GM12878 (cell line): ENCODE data around the gene PITPNM1.

Experiments used
- ATF2 ChIP-seq: IDR thresholded peaks from 2 replicates; pipeline ENCODE4 v1.6.1; 2012; ENCODE audit warnings: low read length, inconsistent platforms
- CTCF ChIP-seq, 3 experiments: IDR thresholded peaks in 2 of 3; conservative IDR thresholded peaks in 1 of 3; 2 replicates each; pipeline ENCODE4 v1.5.1; 2011; ENCODE audit warnings: low read depth in 3 of 3, low read length in 3 of 3, mild to moderate bottlenecking in 3 of 3, control low read depth in 2 of 3, moderate library complexity in 2 of 3, inconsistent platforms in 1 of 3, mixed read lengths in 1 of 3; ENCODE audit not compliant: control insufficient read depth in 2 of 3, insufficient read depth in 1 of 3; ENCODE audit errors: extremely low read depth in 1 of 3
- GATAD2B ChIP-seq: fragments of 450-650 bp; conservative IDR thresholded peaks from 2 replicates; pipeline ENCODE4 v1.6.1; 2017; ENCODE audit warnings: low read depth, mild to moderate bottlenecking, moderate library complexity
- MXI1 ChIP-seq: fragments of 150-350 bp; IDR thresholded peaks from 2 replicates; pipeline ENCODE4 v1.6.1; 2011; ENCODE audit warnings: low read depth, mild to moderate bottlenecking, inconsistent platforms, low read length, improper control_type of control experiment
- PAX5 ChIP-seq: IDR thresholded peaks from 2 replicates; pipeline ENCODE4 v1.6.1; 2011; ENCODE audit warnings: low read depth, low read length, borderline replicate concordance
- POLR2A ChIP-seq: IDR thresholded peaks from 2 replicates; pipeline ENCODE4 v1.6.1; 2011; ENCODE audit warnings: low read depth, mild to moderate bottlenecking, low read length
- POLR2AphosphoS5 ChIP-seq: IDR thresholded peaks from 2 replicates; pipeline ENCODE4 v1.6.1; 2011; ENCODE audit warnings: mild to moderate bottlenecking, low read length, inconsistent platforms
- RB1 ChIP-seq: fragments of 450-650 bp; formaldehyde crosslinking; IDR thresholded peaks from 2 replicates; pipeline ENCODE4 v1.6.1; 2017; ENCODE audit warnings: mild to moderate bottlenecking, borderline replicate concordance
- REST ChIP-seq: IDR thresholded peaks from 2 replicates; pipeline ENCODE4 v1.6.1; 2012; ENCODE audit warnings: mild to moderate bottlenecking, low read depth, low read length
- SP1 ChIP-seq: IDR thresholded peaks from one replicate; pipeline ENCODE4 v1.6.1; 2011; ENCODE audit warnings: low read depth, low read length
- SREBF2 ChIP-seq: IDR thresholded peaks from 2 replicates; pipeline ENCODE4 v1.6.1; 2012; ENCODE audit warnings: mild to moderate bottlenecking, low read length
- TAF1 ChIP-seq: IDR thresholded peaks from 2 replicates; pipeline ENCODE4 v1.6.1; 2011; ENCODE audit warnings: mild to moderate bottlenecking, low read depth, low read length, borderline replicate concordance

GRCh38 chr11:67486481-67487195 is 18.5 kb downstream of the PITPNM1 start:
- TF ChIP-seq REST (no peak), SREBF2 (no peak), POLR2A (peak; percentile 58), SP1 (peak; percentile 79), PAX5 (peak; percentile 87), TAF1 (no peak), MXI1 (peak; percentile 86), CTCF (IDR thresholded peaks at IDR 0.05 in 2 of 3, conservative IDR thresholded peaks at IDR 0.05 in 1 of 3; ENCODE audit: control insufficient read depth in 2 of 3, extremely low read depth in 1 of 3, insufficient read depth in 1 of 3, low read depth in 3 of 3, low read length in 3 of 3) (no peak), RB1 (no peak), POLR2AphosphoS5 (peak; percentile 36; the same call in 1 of the 2 replicates), ATF2 (no peak), GATAD2B (peak; percentile 97)
